Liver (tissue), 9 donors: ENCODE measurements around the gene ULK1. TPM values are rescaled to one million over a fixed set of nuclear protein-coding genes. Genes with fewer than 3 reads are reported as not detected.

Source experiments
- DNase-seq: peaks from one replicate; pipeline ENCODE4 v3.0.0-alpha.2; 2017; ENCODE audit warnings: low spot score
- H3K27ac ChIP-seq, 2 donors: one replicate each; pipeline ENCODE4 v1.7.0; 2013; ENCODE audit warnings: inconsistent platforms in 2 of 2, low read length in 2 of 2, control low read depth in 1 of 2, low read depth in 1 of 2, mild to moderate bottlenecking in 1 of 2
- H3K27me3 ChIP-seq, 4 donors: one replicate each; pipeline versions ENCODE4 v1.6.1 to v1.7.0; 2013; ENCODE audit warnings: low read length in 3 of 4, inconsistent platforms in 1 of 4, mild to moderate bottlenecking in 1 of 4, moderate library complexity in 1 of 4; ENCODE audit not compliant: control insufficient read depth in 4 of 4, insufficient read depth in 4 of 4
- H3K36me3 ChIP-seq, 4 donors: one replicate each; pipeline versions ENCODE4 v1.6.1 to v1.7.0; 2013; ENCODE audit warnings: low read length in 3 of 4, mild to moderate bottlenecking in 3 of 4, low read depth in 1 of 4, moderate library complexity in 1 of 4; ENCODE audit not compliant: control insufficient read depth in 4 of 4, insufficient read depth in 3 of 4
- H3K4me1 ChIP-seq, 4 donors: one replicate each; pipeline versions ENCODE4 v1.6.1 to v1.7.0; 2013; ENCODE audit warnings: low read length in 3 of 4, mild to moderate bottlenecking in 3 of 4, moderate library complexity in 1 of 4; ENCODE audit not compliant: control insufficient read depth in 4 of 4, insufficient read depth in 4 of 4
- H3K4me3 ChIP-seq, 3 donors: one replicate each; pipeline versions ENCODE4 v1.6.1 to v1.7.0; 2013; ENCODE audit warnings: low read length in 3 of 3, control low read depth in 1 of 3, low read depth in 1 of 3, mild to moderate bottlenecking in 1 of 3
- H3K9ac ChIP-seq, 2 donors: one replicate each; pipeline ENCODE4 v1.7.0; 2013; ENCODE audit warnings: low read length in 2 of 2, mild to moderate bottlenecking in 2 of 2, moderate library complexity in 2 of 2, control low read depth in 1 of 2, low read depth in 1 of 2
- H3K9me3 ChIP-seq, 4 donors: one replicate each; pipeline versions ENCODE4 v1.6.1 to v1.7.0; 2013; ENCODE audit warnings: low read length in 3 of 4; ENCODE audit not compliant: control insufficient read depth in 4 of 4
- EGR1 ChIP-seq, 2 donors: IDR thresholded peaks; 2 replicates each; pipeline ENCODE4 v1.6.1; 2016 to 2018; ENCODE audit warnings: antibody characterized with exemption in 2 of 2, low read depth in 2 of 2
- JUND ChIP-seq, 2 donors: IDR thresholded peaks; 2 replicates each; pipeline ENCODE4 v1.6.1; 2016; ENCODE audit warnings: antibody characterized with exemption in 2 of 2
- RAD21 ChIP-seq, 2 donors: IDR thresholded peaks; 2 replicates each; pipeline ENCODE4 v1.6.1; 2016; ENCODE audit warnings: antibody characterized with exemption in 2 of 2, mild to moderate bottlenecking in 2 of 2
- REST ChIP-seq: IDR thresholded peaks from 2 replicates; pipeline ENCODE4 v1.6.1; 2016; ENCODE audit warnings: antibody characterized with exemption, mild to moderate bottlenecking
- SP1 ChIP-seq: IDR thresholded peaks from 2 replicates; pipeline ENCODE4 v1.6.1; 2018; ENCODE audit warnings: antibody characterized with exemption, mild to moderate bottlenecking
- TAF1 ChIP-seq: conservative IDR thresholded peaks from 2 replicates; pipeline ENCODE4 v1.6.1; 2016; ENCODE audit warnings: antibody characterized with exemption, mild to moderate bottlenecking
- YY1 ChIP-seq: IDR thresholded peaks from 2 replicates; pipeline ENCODE4 v1.6.1; 2016; ENCODE audit warnings: antibody characterized with exemption, mild to moderate bottlenecking
- ZBTB33 ChIP-seq: IDR thresholded peaks from 2 replicates; pipeline ENCODE4 v1.6.1; 2016; ENCODE audit warnings: antibody characterized with exemption
- WGBS: extraction: QIAGEN DNeasy Blood & Tissue Kit; methylation state at CpG from one replicate; pipeline ENCODE4 v1.1.7; 2013; 5-methylcytosine and 5-hydroxymethylcytosine counted together
- polyA plus RNA-seq, 2 donors: library from polyadenylated mRNA; stranded (reverse) in 1 of 2; unstranded in 1 of 2; fragments of 200-250 nt in 1 of 2; fragments of >200 nt in 1 of 2; fragmentation: Nextera tagmentation in 1 of 2; extraction: Ambion mirVana in 1 of 2; gene quantifications; one replicate each; pipeline versions ENCODE4 v1.2.1 to v1.2.3, GENCODE V29; 2013 to 2015
- total RNA-seq, 2 donors: library from RNA; depleted of rRNA; stranded (reverse); fragments of >200 nt; gene quantifications; one replicate each; pipeline ENCODE4 v1.2.3, GENCODE V29; 2014
- TF ChIP-seq, protein P1 (sequence below): IDR thresholded peaks from 2 replicates; pipeline ENCODE4 v1.6.1; 2016; ENCODE audit warnings: antibody characterized with exemption
- donor health status: healthy.
- donor health status: healthy.
- donor health status: healthy.
- donor health status: healthy.
- donor health status: healthy.

Gene ULK1
- total and polyA plus RNA-seq, 4 donors = 12.5 to 41.7 (median 15.1) TPM

DNA sequence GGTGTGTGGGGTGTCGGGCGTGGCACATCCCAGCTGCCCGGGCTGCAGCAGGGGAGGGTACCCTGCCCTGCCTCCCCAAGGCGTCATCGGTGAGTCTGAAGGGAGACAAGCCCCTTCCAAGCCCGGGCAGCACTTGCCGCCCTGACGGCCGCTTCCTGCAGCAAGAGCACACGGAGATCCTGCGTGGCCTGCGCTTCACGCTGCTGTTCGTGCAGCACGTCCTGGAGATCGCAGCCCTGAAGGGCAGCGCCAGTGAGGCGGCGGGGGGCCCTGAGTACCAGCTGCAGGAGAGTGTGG is 24.6 kb downstream of the ULK1 start:
- Histone ChIP-seq H3K4me3 (no peak overlapping the region), H3K27ac (no peak overlapping the region), H3K4me1 (no peaks in the 10 kb centered on the region), H3K9ac (no peak overlapping the region), H3K36me3 (peaks cover 32 to 77% (median 38%) of the 10 kb centered on the region in 4 donors), H3K9me3 (no peaks in the 10 kb centered on the region), H3K27me3 (no peaks in the 10 kb centered on the region)
- DNase-seq = no peak
- no peak for TF ChIP-seq REST
- TF ChIP-seq ZBTB33 = no peak
- TF ChIP-seq EGR1 (IDR thresholded peaks at IDR 0.05; ENCODE audit: low read depth in 2 of 2) = no peak
- no peak for TF ChIP-seq RAD21 (IDR thresholded peaks at IDR 0.05)
- TF ChIP-seq SP1 = no peak
- TF ChIP-seq, protein P1, sequence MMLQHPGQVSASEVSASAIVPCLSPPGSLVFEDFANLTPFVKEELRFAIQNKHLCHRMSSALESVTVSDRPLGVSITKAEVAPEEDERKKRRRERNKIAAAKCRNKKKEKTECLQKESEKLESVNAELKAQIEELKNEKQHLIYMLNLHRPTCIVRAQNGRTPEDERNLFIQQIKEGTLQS = no peak
- TF ChIP-seq JUND (IDR thresholded peaks at IDR 0.05) = no peak
- 96% methylated on average over 19 of the region's 19 CpGs for WGBS

GRCh38 chr12:131919366-131920156 is 25.1 kb downstream of the ULK1 start:
- Histone ChIP-seq H3K27me3 (no peaks in the 10 kb centered on the region), H3K9ac (no peak overlapping the region), H3K9me3 (no peaks in the 10 kb centered on the region), H3K4me3 (no peak overlapping the region), H3K27ac (no peak overlapping the region), H3K36me3 (peaks cover 30 to 72% (median 33%) of the 10 kb centered on the region in 4 donors), H3K4me1 (peaks cover 0 to 1% (median 0%) of the 10 kb centered on the region in 4 donors)
- 91% methylated on average over 37 of the region's 37 CpGs for WGBS
- TF ChIP-seq EGR1 (IDR thresholded peaks at IDR 0.05; ENCODE audit: low read depth in 2 of 2) (no peak), TAF1 (no peak), YY1 (no peak)
- no peak for DNase-seq

DNA sequence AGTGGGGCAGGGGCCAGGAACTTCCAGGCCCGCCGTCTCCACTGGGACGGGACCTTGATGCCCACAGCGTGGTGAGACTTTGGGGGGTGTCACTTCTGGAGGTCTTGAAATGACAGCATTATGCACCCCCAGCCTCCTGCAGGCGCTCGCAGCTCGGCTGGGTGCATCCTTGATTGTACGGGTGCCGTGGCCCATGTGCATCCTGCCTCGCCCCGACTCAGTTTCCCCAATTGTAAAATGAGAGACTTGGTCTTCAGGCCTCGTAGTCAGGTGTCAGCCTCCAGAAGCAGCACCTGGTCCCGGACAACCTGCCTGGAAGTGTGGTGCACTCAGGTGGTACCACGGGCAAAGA is 25.7 kb downstream of the ULK1 start:
- no peak for DNase-seq
- H3K36me3 ChIP-seq = peaks cover 27 to 66% (median 30%) of the 10 kb centered on the region in 4 donors

More for the DNA sequence above, 25.7 kb downstream of the ULK1 start:
- peaks cover 0 to 2% (median under 1%) of the 10 kb centered on the region in 4 donors for H3K4me1 ChIP-seq
- TF ChIP-seq EGR1 (IDR thresholded peaks at IDR 0.05; ENCODE audit: low read depth in 2 of 2) = no peak
- no peak overlapping the region for H3K9ac ChIP-seq
- H3K9me3 ChIP-seq = no peaks in the 10 kb centered on the region
- H3K27me3 ChIP-seq = no peaks in the 10 kb centered on the region
- no peak overlapping the region for H3K27ac ChIP-seq
- no peak overlapping the region for H3K4me3 ChIP-seq
- WGBS = 95% methylated on average over 14 of the region's 14 CpGs
